B cell (primary cell): ENCODE data around the gene ADCY10. TPM values are rescaled to one million over a fixed set of nuclear protein-coding genes. Genes with fewer than 3 reads are reported as not detected.

Experiments
- ATAC-seq: fragments of 200-7000 bp; cut with Tn5 transposase; one replicate; pipeline ENCODE4 v1.10.0; 2021; ENCODE audit warnings: low read depth, mild to moderate bottlenecking, moderate number of reproducible peaks, moderate library complexity
- CTCF ChIA-PET: fragments of 350-600 bp; sonication (Branson Sonifier 250); formaldehyde crosslinking; loops from one replicate; lab custom pipeline; 2021; ENCODE audit warnings: antibody characterized with exemption, inconsistent platforms; lab: Charles Lee
- POLR2A ChIA-PET: fragments of 350-600 bp; sonication (Branson Sonifier 250); formaldehyde crosslinking; loops from one replicate; lab custom pipeline; 2021; ENCODE audit warnings: antibody characterized with exemption; lab: Charles Lee
- DNase-seq: peaks from one replicate; pipeline ENCODE4 v3.0.0; 2013
- H2AFZ ChIP-seq: 2 replicates; pipeline ENCODE4 v1.6.1; 2012; ENCODE audit warnings: mild to moderate bottlenecking, low read depth, low read length; ENCODE audit not compliant: insufficient read depth, poor library complexity, severe bottlenecking
- H3K27ac ChIP-seq, 2 donors: 1 replicate in 1 of 2; 2 replicates in 1 of 2; pipeline ENCODE4 v1.5.1; 2012 to 2013; ENCODE audit warnings: low read length in 2 of 2, mild to moderate bottlenecking in 2 of 2, moderate library complexity in 1 of 2
- H3K27me3 ChIP-seq, 4 experiments: fragments of 200-600 bp in 1 of 4; sonication (generic) in 1 of 4; replicated peaks in 1 of 4; 1 replicate in 2 of 4; 2 replicates in 2 of 4; pipeline versions ENCODE4 v1.6.1 to v1.7.0; 2013 to 2016; ENCODE audit warnings: low read length in 3 of 4, mild to moderate bottlenecking in 2 of 4, mixed read lengths in 1 of 4, moderate library complexity in 1 of 4; ENCODE audit not compliant: insufficient read depth in 4 of 4, control insufficient read depth in 3 of 4; ENCODE audit errors: control extremely low read depth in 1 of 4
- H3K36me3 ChIP-seq, 2 experiments: replicated peaks in 1 of 2; 1 replicate in 1 of 2; 2 replicates in 1 of 2; pipeline versions ENCODE4 v1.6.1 to v1.7.1; 2013; ENCODE audit warnings: low read length in 1 of 2; ENCODE audit not compliant: insufficient read depth in 2 of 2, control insufficient read depth in 1 of 2; ENCODE audit errors: control extremely low read depth in 1 of 2, extremely low read depth in 1 of 2
- H3K4me1 ChIP-seq, 2 donors: fragments of 200-600 bp in 1 of 2; sonication (generic) in 1 of 2; 1 replicate in 1 of 2; 2 replicates in 1 of 2; pipeline versions ENCODE4 v1.5.1 to v1.6.1; 2013 to 2017; ENCODE audit warnings: low read length in 2 of 2; ENCODE audit not compliant: control insufficient read depth in 2 of 2, insufficient read depth in 2 of 2
- H3K4me2 ChIP-seq: replicated peaks from 2 replicates; pipeline ENCODE3; 2012; ENCODE audit warnings: mild to moderate bottlenecking, low read depth, low read length; ENCODE audit not compliant: poor library complexity, severe bottlenecking
- H3K4me3 ChIP-seq, 5 experiments: fragments of 200-600 bp in 1 of 5; sonication (generic) in 1 of 5; 1 replicate in 3 of 5; 2 replicates in 2 of 5; pipeline versions ENCODE4 v1.5.1 to v1.7.0; 2011 to 2016; ENCODE audit warnings: low read length in 4 of 5, mild to moderate bottlenecking in 4 of 5, low read depth in 2 of 5, control low read depth in 1 of 5, moderate library complexity in 1 of 5; ENCODE audit not compliant: insufficient read depth in 1 of 5; ENCODE audit errors: control extremely low read depth in 1 of 5, extremely low read depth in 1 of 5
- H3K79me2 ChIP-seq: fragments of 200-600 bp; sonication (generic); one replicate; pipeline ENCODE4 v1.6.0; 2016; ENCODE audit warnings: low read length; ENCODE audit not compliant: control insufficient read depth, insufficient read depth
- H3K9ac ChIP-seq: fragments of 200-600 bp; sonication (generic); 2 replicates; pipeline ENCODE4 v1.6.1; 2017; ENCODE audit warnings: mild to moderate bottlenecking, low read length, moderate library complexity
- H3K9me3 ChIP-seq, 3 donors: one replicate each; pipeline versions ENCODE4 v1.6.1 to v1.7.1; 2013; ENCODE audit warnings: low read length in 2 of 3; ENCODE audit not compliant: control insufficient read depth in 2 of 3, insufficient read depth in 1 of 3; ENCODE audit errors: control extremely low read depth in 1 of 3
- H4K20me1 ChIP-seq: 2 replicates; pipeline ENCODE4 v1.6.0; 2012; ENCODE audit warnings: mild to moderate bottlenecking, low read length; ENCODE audit not compliant: insufficient read depth, control insufficient read depth, poor library complexity, severe bottlenecking
- H3K27ac Mint-ChIP-seq: one replicate; pipeline ENCODE4 v1.8.0; 2021; ENCODE audit warnings: mixed read lengths
- H3K27me3 Mint-ChIP-seq: one replicate; pipeline ENCODE4 v1.8.0; 2021; ENCODE audit warnings: mixed read lengths
- H3K4me1 Mint-ChIP-seq: one replicate; pipeline ENCODE4 v1.8.0; 2021; ENCODE audit warnings: mixed read lengths
- H3K4me3 Mint-ChIP-seq: one replicate; pipeline ENCODE4 v1.8.0; 2021; ENCODE audit warnings: mixed read lengths
- H3K9me3 Mint-ChIP-seq: one replicate; pipeline ENCODE4 v1.8.0; 2022; ENCODE audit warnings: mixed read lengths; ENCODE audit not compliant: insufficient read depth
- EZH2 ChIP-seq: IDR thresholded peaks from 2 replicates; pipeline ENCODE4 v1.6.1; 2012; ENCODE audit warnings: borderline replicate concordance, low read depth, mild to moderate bottlenecking, moderate library complexity, low read length; ENCODE audit not compliant: insufficient read depth, poor library complexity, severe bottlenecking
- WGBS: methylation state at CpG from one replicate; pipeline ENCODE4 v1.1.5; 2013; ENCODE audit warnings: missing lambda C conversion rate; ENCODE audit not compliant: insufficient coverage; 5-methylcytosine and 5-hydroxymethylcytosine counted together
- intact Hi-C: fragments of 100-400 bp; cut with micrococcal nuclease; formaldehyde crosslinking; loops from one replicate; pipeline ENCODE4 v1.10.0; 2022
- polyA plus RNA-seq: library from polyadenylated mRNA; depleted of rRNA; stranded (reverse); fragments of >200 nt; gene quantifications from 2 replicates; pipeline ENCODE4 v1.2.3, GENCODE V29; 2012
- total RNA-seq, 2 donors: library from RNA; stranded (reverse); fragments of 120-200 nt in 1 of 2; gene quantifications; 1 replicate in 1 of 2; 2 replicates in 1 of 2; pipeline versions ENCODE4 v1.2.3 to v1.2.4, GENCODE V29; 2013 to 2022
- TF ChIP-seq, protein P1 (sequence below): fragments of 200-600 bp; IDR thresholded peaks from one replicate; pipeline ENCODE4 v1.8.0; 2022; ENCODE audit warnings: antibody characterized with exemption, mild to moderate bottlenecking

Gene ADCY10
- total and polyA plus RNA-seq, 2 donors (not counting 1 experiment from before 2014, with no cell fraction given), result 0.15 TPM; not detected in 1

DNA sequence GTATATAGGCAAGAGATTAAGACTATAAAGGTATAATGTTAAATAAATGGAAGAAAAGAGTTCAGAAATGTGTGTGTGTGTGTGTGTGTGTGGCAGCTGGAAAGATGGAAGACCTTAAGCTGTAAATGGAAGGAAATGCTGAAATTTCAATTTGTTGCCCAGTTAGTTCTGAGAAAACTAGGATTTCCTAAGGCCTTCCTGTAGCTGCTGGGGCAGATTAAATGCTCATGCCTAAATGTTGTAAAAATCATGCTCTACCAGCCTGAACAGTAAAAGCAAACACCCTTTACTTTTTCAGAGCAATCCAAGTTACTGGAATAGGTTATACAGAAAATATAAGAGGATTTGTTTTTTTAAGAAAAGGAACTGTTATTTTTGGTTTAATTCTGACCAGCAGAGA is 8.3 kb downstream of the ADCY10 start:
- CTCF ChIA-PET, result no interaction called here

DNA sequence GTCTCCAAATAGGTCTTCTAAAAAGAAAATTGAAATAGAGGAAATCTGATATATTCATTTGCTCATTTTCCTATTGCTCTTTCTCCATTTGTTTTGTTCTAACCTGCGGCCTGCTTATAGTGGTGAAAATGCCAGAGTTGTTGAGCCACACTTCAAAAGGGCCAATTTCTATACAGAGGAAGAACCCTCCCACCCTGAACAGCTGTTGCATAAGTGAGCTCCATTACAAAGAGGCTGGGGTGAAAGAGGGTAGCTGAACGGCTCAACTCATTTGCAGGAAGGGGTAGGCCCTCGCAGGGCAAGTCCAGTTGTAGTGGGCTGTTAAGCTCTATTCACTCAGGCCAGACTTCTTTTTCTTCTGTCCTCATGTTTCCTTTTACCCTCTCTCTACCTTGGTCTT is 8.8 kb downstream of the ADCY10 start:
- Histone ChIP-seq H3K79me2 (no peaks in the 10 kb centered on the region), H2AFZ (no peak overlapping the region), H3K9ac (no peak overlapping the region), H3K36me3 (no peaks in the 10 kb centered on the region), H3K4me2 (no peak overlapping the region), H4K20me1 (no peaks in the 10 kb centered on the region), H3K4me3 (no peak overlapping the region), H3K9me3 (peaks cover 1 to 11% (median 8%) of the 10 kb centered on the region in 3 donors), H3K27ac (no peak overlapping the region), H3K27me3 (no peaks in the 10 kb centered on the region), H3K4me1 (no peaks in the 10 kb centered on the region)
- POLR2A ChIA-PET, result no interaction called here
- DNase-seq, result no peak
- TF ChIP-seq, protein P1, sequence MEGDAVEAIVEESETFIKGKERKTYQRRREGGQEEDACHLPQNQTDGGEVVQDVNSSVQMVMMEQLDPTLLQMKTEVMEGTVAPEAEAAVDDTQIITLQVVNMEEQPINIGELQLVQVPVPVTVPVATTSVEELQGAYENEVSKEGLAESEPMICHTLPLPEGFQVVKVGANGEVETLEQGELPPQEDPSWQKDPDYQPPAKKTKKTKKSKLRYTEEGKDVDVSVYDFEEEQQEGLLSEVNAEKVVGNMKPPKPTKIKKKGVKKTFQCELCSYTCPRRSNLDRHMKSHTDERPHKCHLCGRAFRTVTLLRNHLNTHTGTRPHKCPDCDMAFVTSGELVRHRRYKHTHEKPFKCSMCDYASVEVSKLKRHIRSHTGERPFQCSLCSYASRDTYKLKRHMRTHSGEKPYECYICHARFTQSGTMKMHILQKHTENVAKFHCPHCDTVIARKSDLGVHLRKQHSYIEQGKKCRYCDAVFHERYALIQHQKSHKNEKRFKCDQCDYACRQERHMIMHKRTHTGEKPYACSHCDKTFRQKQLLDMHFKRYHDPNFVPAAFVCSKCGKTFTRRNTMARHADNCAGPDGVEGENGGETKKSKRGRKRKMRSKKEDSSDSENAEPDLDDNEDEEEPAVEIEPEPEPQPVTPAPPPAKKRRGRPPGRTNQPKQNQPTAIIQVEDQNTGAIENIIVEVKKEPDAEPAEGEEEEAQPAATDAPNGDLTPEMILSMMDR, result no peak
- TF ChIP-seq EZH2, result no peak
- no peaks in the 10 kb centered on the region for H3K4me1 Mint-ChIP-seq
- CTCF ChIA-PET, result no interaction called here
- 100% methylated on average over 1 of the region's 3 CpGs for WGBS
- ATAC-seq, result no peak
- intact Hi-C loops, result no loop called here
- peaks cover 3% of the 10 kb centered on the region for H3K9me3 Mint-ChIP-seq
- H3K27ac Mint-ChIP-seq, result no peak overlapping the region
- peaks cover 3% of the 10 kb centered on the region for H3K27me3 Mint-ChIP-seq
- no peak overlapping the region for H3K4me3 Mint-ChIP-seq

More for the DNA sequence above, 8.3 kb downstream of the ADCY10 start:
- peaks cover 3% of the 10 kb centered on the region for H3K27me3 Mint-ChIP-seq
- peaks cover 5% of the 10 kb centered on the region for H3K9me3 Mint-ChIP-seq
- H4K20me1 ChIP-seq, result no peaks in the 10 kb centered on the region
- H3K9me3 ChIP-seq, result peaks cover 1 to 12% (median 8%) of the 10 kb centered on the region in 3 donors
- H3K9ac ChIP-seq, result no peak overlapping the region
- no peak overlapping the region for H3K27ac ChIP-seq
- no peak overlapping the region for H3K4me3 Mint-ChIP-seq
- intact Hi-C loops, result no loop called here
- DNase-seq (no peak), ATAC-seq (no peak)
- H3K27me3 ChIP-seq, result no peaks in the 10 kb centered on the region
- TF ChIP-seq EZH2, result no peak
- TF ChIP-seq, protein P1, result no peak
- H3K4me3 ChIP-seq, result no peak overlapping the region
- H2AFZ ChIP-seq, result no peak overlapping the region
- no peaks in the 10 kb centered on the region for H3K36me3 ChIP-seq
- no peaks in the 10 kb centered on the region for H3K79me2 ChIP-seq
- POLR2A ChIA-PET, result no interaction called here
- no peaks in the 10 kb centered on the region for H3K4me1 ChIP-seq
- H3K4me2 ChIP-seq, result no peak overlapping the region
- H3K4me1 Mint-ChIP-seq, result no peaks in the 10 kb centered on the region
- H3K27ac Mint-ChIP-seq, result no peak overlapping the region
